T-cell (primary cell): ENCODE data around the gene SETD2. TPM values are rescaled to one million over a fixed set of nuclear protein-coding genes. Genes with fewer than 3 reads are reported as not detected.

Source experiments
- ATAC-seq, 4 experiments: fragments of 200-7000 bp in 3 of 4; fragments of 150-1000 bp in 1 of 4; cut with Tn5 transposase; replicated peaks in 1 of 4; 1 replicate in 3 of 4; 2 replicates in 1 of 4; pipeline ENCODE4 v1.10.0; 2021; ENCODE audit warnings: moderate library complexity in 3 of 4, mild to moderate bottlenecking in 2 of 4, moderate number of reproducible peaks in 1 of 4
- CTCF ChIA-PET, 2 donors: fragments of 300-600 bp; sonication (Branson Sonifier 250); formaldehyde crosslinking; loops; one replicate each; lab custom pipeline; 2022; ENCODE audit warnings: antibody characterized with exemption in 2 of 2; lab: Charles Lee
- POLR2A ChIA-PET, 2 donors: fragments of 300-600 bp; sonication (Branson Sonifier 250); formaldehyde crosslinking; loops; one replicate each; lab custom pipeline; 2022; ENCODE audit warnings: antibody characterized with exemption in 2 of 2; lab: Charles Lee
- DNase-seq, 35 experiments: peaks; one replicate each; pipeline versions ENCODE4 v3.0.0 to v3.0.0-alpha.2; 2013 to 2023
- H3K27ac ChIP-seq: one replicate; pipeline ENCODE4 v1.5.1; 2013; ENCODE audit warnings: low read length
- H3K27me3 ChIP-seq, 2 experiments: replicated peaks in 1 of 2; 1 replicate in 1 of 2; 2 replicates in 1 of 2; pipeline versions ENCODE4 v1.6.1 to v1.7.0; 2013; ENCODE audit warnings: low read length in 1 of 2, mixed read lengths in 1 of 2; ENCODE audit not compliant: control insufficient read depth in 2 of 2, insufficient read depth in 2 of 2; ENCODE audit errors: extremely low read depth in 1 of 2
- H3K36me3 ChIP-seq, 2 donors: 1 replicate in 1 of 2; 2 replicates in 1 of 2; pipeline versions ENCODE4 v1.6.1 to v1.7.0; 2013; ENCODE audit warnings: low read length in 1 of 2; ENCODE audit not compliant: control insufficient read depth in 2 of 2, insufficient read depth in 1 of 2; ENCODE audit errors: extremely low read depth in 1 of 2
- H3K4me1 ChIP-seq, 2 experiments: 1 replicate in 1 of 2; 2 replicates in 1 of 2; pipeline versions ENCODE4 v1.6.1 to v1.7.0; 2013; ENCODE audit warnings: low read length in 2 of 2, mixed read lengths in 1 of 2; ENCODE audit not compliant: insufficient read depth in 2 of 2, control insufficient read depth in 1 of 2; ENCODE audit errors: extremely low read depth in 1 of 2
- H3K4me3 ChIP-seq, 2 donors: 1 replicate in 1 of 2; 2 replicates in 1 of 2; pipeline versions ENCODE4 v1.5.1 to v1.7.0; 2013; ENCODE audit warnings: mild to moderate bottlenecking in 2 of 2, low read length in 1 of 2, moderate library complexity in 1 of 2; ENCODE audit not compliant: control insufficient read depth in 1 of 2; ENCODE audit errors: extremely low read depth in 1 of 2
- H3K9me3 ChIP-seq: 2 replicates; pipeline ENCODE4 v1.7.0; 2013
- H3K27ac Mint-ChIP-seq, 2 donors: one replicate each; pipeline ENCODE4 v1.8.0; 2020 to 2021; ENCODE audit warnings: mild to moderate bottlenecking in 2 of 2, mixed read lengths in 2 of 2
- H3K27me3 Mint-ChIP-seq, 2 donors: one replicate each; pipeline ENCODE4 v1.8.0; 2021 to 2022; ENCODE audit warnings: mixed read lengths in 2 of 2
- H3K36me3 Mint-ChIP-seq: one replicate; pipeline ENCODE4 v1.8.0; 2021; ENCODE audit warnings: mixed read lengths
- H3K4me1 Mint-ChIP-seq, 3 donors: one replicate each; pipeline ENCODE4 v1.8.0; 2020 to 2022; ENCODE audit warnings: mixed read lengths in 3 of 3, mild to moderate bottlenecking in 1 of 3
- H3K4me3 Mint-ChIP-seq, 3 donors: one replicate each; pipeline ENCODE4 v1.8.0; 2020 to 2022; ENCODE audit warnings: mild to moderate bottlenecking in 3 of 3, mixed read lengths in 3 of 3, moderate library complexity in 3 of 3
- H3K9me3 Mint-ChIP-seq, 3 donors: one replicate each; pipeline ENCODE4 v1.8.0; 2020 to 2022; ENCODE audit warnings: mixed read lengths in 3 of 3
- WGBS: methylation state at CpG from one replicate; pipeline ENCODE4 v1.1.5; 2013; ENCODE audit warnings: missing lambda C conversion rate; ENCODE audit not compliant: insufficient coverage; 5-methylcytosine and 5-hydroxymethylcytosine counted together
- total RNA-seq, 35 experiments: library from RNA in 6 of 35; stranded (reverse) in 6 of 35; fragments of 120-200 nt in 1 of 35; gene quantifications; one replicate each; pipeline versions ENCODE4 v1.2.1 to v1.2.4 and lab custom pipeline; 2013 to 2026

Gene SETD2
- total RNA-seq, 5 donors from 2014 or later (not counting 1 experiment from before 2014, with no cell fraction given), result 58.1 to 84.6 (median 63.9) TPM

DNA sequence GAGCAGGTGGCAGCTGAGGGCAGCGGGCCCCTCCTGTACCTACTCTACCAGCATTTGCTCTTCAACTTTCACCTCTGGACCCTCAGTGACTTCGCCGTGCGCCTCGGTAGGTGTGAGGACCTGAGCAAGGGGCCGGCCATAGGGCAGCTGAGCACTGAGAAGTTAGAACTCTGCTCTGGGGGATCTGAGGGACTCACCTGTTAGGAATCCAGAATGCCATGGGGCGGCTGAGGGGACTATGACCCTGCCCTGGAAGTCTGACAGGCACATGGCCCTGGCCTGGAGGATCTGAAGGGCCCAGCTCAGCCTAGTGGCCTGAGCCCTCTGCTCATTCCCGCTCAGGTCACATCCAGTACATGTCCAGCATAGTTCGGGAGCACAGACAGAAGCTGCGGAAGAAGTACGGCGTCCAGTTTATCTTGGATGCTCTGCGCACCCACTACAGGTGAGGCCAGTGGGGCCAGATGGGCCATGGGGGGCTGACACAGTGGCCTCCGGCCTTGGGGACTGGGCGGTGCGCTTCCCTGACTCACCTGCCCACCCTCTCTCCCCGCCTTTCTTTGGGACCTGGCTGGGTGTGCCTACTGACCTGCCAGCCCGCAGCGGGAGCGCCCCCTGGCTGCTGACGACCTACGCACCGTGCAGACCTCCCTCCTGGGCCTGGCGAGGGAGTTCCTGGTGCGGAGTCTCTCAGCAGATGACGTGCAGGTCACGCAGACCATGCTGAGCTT, 165.6 kb downstream of the SETD2 start:
- H3K4me3 Mint-ChIP-seq, result no peak overlapping the region
- H3K9me3 ChIP-seq, result no peaks in the 10 kb centered on the region
- H3K27me3 ChIP-seq, result no peaks in the 10 kb centered on the region
- peaks cover 32 to 85% of the 10 kb centered on the region in 2 donors for H3K36me3 ChIP-seq
- peaks cover 0 to 37% of the 10 kb centered on the region in 2 experiments for H3K4me1 ChIP-seq
- H3K27me3 Mint-ChIP-seq, result no peaks in the 10 kb centered on the region
- DNase-seq (peak; percentile 34 to 84 (median 65)), ATAC-seq (peak; percentile 67 to 86 (median 77))
- peaks cover 24% of the 10 kb centered on the region for H3K36me3 Mint-ChIP-seq
- peak overlapping the region in 1 of 2 donors; percentile 80 for H3K27ac Mint-ChIP-seq
- H3K27ac ChIP-seq, result no peak overlapping the region
- ChIA-PET POLR2A (no interaction called here), CTCF (interaction anchor here in 1 of 2 donors (0.6 to 1.4 kb wide), 4 partner anchors 16 to 162 kb away, joined by 3 to 4 read pairs (median 3); no protein-coding TSS in a partner anchor)
- no peak overlapping the region for H3K4me3 ChIP-seq
- 71% methylated on average over 25 of the region's 27 CpGs for WGBS
- H3K9me3 Mint-ChIP-seq, result no peaks in the 10 kb centered on the region
- H3K4me1 Mint-ChIP-seq, result peaks cover 18 to 25% (median 20%) of the 10 kb centered on the region in 3 donors

- DNase-seq, result no peak
- no peaks in the 10 kb centered on the region for H3K27me3 ChIP-seq
- peaks cover 0 to 37% of the 10 kb centered on the region in 2 experiments for H3K4me1 ChIP-seq
- H3K36me3 Mint-ChIP-seq, result peaks cover 24% of the 10 kb centered on the region
- ChIA-PET POLR2A (no interaction called here), CTCF (interaction anchor here in 1 of 2 donors (0.6 kb wide), 2 partner anchors 22 to 162 kb away, joined by 3 to 4 read pairs; no protein-coding TSS in a partner anchor)
- peaks cover 18 to 27% (median 20%) of the 10 kb centered on the region in 3 donors for H3K4me1 Mint-ChIP-seq
- no peaks in the 10 kb centered on the region for H3K27me3 Mint-ChIP-seq
- no peaks in the 10 kb centered on the region for H3K9me3 Mint-ChIP-seq
- H3K36me3 ChIP-seq, result peaks cover 25 to 80% of the 10 kb centered on the region in 2 donors
- WGBS, result 86% methylated on average over 12 of the region's 13 CpGs
- H3K27ac ChIP-seq, result no peak overlapping the region
- no peak overlapping the region for H3K4me3 Mint-ChIP-seq
- peak overlapping the region; percentile 8 to 78 for H3K27ac Mint-ChIP-seq
- no peak overlapping the region for H3K4me3 ChIP-seq
- H3K9me3 ChIP-seq, result no peaks in the 10 kb centered on the region
- peak in 1 of 4 experiments; percentile 8 for ATAC-seq
These were observed 166.3 kb downstream of the SETD2 start for GRCh38 chr3:46997453-46998091.

GRCh38 chr3:46996689-46997452, 167.0 kb downstream of the SETD2 start:
- ChIA-PET POLR2A (no interaction called here), CTCF (no interaction called here)
- H3K4me3 ChIP-seq, result no peak overlapping the region
- Mint-ChIP-seq H3K36me3 (peaks cover 21% of the 10 kb centered on the region), H3K27me3 (no peaks in the 10 kb centered on the region), H3K9me3 (no peaks in the 10 kb centered on the region), H3K4me3 (no peak overlapping the region), H3K4me1 (peaks cover 18 to 27% (median 20%) of the 10 kb centered on the region in 3 donors), H3K27ac (peak overlapping the region; percentile 8 to 78)
- H3K4me1 ChIP-seq, result peaks cover 0 to 41% of the 10 kb centered on the region in 2 experiments
- no peaks in the 10 kb centered on the region for H3K9me3 ChIP-seq
- H3K27me3 ChIP-seq, result no peaks in the 10 kb centered on the region
- WGBS, result 58% methylated on average over 4 of the region's 12 CpGs
- no peak for ATAC-seq
- no peak overlapping the region for H3K27ac ChIP-seq
- peaks cover 18 to 80% of the 10 kb centered on the region in 2 donors for H3K36me3 ChIP-seq
- DNase-seq, result no peak

DNA sequence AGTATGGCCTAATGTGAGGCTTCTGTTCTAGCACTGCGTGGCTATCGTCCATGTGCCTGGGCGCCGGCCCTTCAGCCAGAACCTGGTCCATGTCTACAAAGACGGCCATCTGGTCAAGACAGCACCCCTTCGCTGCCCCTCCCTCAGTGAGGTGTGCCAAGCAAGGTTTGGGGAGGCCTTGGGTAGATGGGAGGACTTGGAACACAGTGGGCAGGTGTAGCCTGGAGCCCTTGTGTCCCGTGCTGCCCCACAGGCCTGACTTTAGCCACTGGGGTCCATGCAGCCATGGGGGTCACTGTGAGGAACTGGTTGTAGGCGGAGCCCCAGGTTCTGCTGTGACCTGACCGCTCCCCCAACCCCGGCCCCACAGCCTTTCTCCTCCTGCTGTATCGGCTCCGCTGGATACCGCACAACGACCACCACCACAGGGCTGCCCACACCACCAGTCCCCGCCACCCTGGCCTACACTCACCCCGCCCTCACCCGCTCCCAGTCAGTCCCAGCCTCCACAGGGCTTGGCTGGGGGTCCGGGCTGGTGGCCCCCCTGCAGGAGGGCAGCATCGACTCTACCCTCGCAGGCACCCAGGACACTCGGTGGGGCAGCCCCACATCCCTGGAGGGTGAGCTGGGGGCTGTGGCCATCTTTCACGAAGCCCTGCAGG, 167.9 kb downstream of the SETD2 start:
- peaks cover 18 to 80% of the 10 kb centered on the region in 2 donors for H3K36me3 ChIP-seq
- DNase-seq, result no peak
- H3K4me3 Mint-ChIP-seq, result no peak overlapping the region
- 95% methylated on average over 19 of the region's 22 CpGs for WGBS
- no peak overlapping the region for H3K27ac ChIP-seq
- H3K9me3 ChIP-seq, result no peaks in the 10 kb centered on the region
- peaks cover 18 to 30% (median 25%) of the 10 kb centered on the region in 3 donors for H3K4me1 Mint-ChIP-seq
- H3K9me3 Mint-ChIP-seq, result no peaks in the 10 kb centered on the region
- no peaks in the 10 kb centered on the region for H3K27me3 Mint-ChIP-seq
- H3K4me3 ChIP-seq, result no peak overlapping the region
- no peak overlapping the region for H3K27ac Mint-ChIP-seq
- CTCF ChIA-PET, result no interaction called here
- no peaks in the 10 kb centered on the region for H3K27me3 ChIP-seq
- no peak for ATAC-seq
- H3K4me1 ChIP-seq, result peaks cover 0 to 46% of the 10 kb centered on the region in 2 experiments
- POLR2A ChIA-PET, result no interaction called here
- H3K36me3 Mint-ChIP-seq, result peaks cover 21% of the 10 kb centered on the region

DNA sequence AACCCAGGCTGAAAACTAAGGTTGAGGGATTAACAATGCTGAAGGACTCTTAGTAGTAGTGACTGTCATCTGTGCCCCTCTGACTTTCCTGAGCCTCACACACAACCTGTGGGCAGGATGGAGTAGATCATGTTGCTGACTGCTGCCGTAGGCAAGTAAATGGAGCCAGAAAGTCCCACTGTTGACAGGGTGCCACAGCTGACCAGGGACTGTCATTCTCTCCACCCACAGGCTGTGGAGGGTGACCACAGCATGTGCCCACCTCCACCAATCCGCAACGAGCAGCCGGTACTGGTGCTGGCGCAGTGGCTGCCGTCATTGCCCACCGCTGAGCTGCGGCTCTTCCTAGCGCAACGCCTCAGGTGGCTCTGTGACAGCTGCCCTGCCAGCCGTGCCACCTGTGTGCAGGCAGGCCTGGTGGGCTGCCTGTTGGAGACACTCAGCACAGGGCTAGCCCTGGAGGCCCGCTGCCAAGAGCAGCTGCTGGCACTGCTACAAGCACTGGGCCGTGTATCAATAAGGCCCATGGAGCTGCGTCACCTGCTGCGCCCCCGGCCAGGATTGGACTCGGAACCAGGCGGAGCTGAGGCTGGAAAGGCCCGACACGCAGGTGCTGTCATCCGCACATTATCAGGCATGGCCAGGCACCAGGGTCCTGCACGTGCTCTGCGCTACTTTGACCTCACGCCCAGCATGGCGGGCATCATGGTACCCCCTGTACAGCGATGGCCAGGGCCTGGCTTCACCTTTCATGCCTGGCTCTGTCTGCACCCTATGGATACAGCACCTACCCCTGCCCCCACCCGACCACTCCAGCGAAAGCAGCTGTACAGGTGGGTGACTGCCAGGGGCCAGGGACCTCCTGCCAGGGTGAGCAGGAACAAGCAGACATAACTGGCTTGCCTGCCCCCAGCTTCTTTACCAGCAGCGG, 168.8 kb downstream of the SETD2 start:
- Mint-ChIP-seq H3K4me3 (no peak overlapping the region), H3K27ac (peak overlapping the region in 1 of 2 donors; percentile 1), H3K27me3 (no peaks in the 10 kb centered on the region), H3K9me3 (no peaks in the 10 kb centered on the region), H3K4me1 (peaks cover 23 to 38% (median 32%) of the 10 kb centered on the region in 3 donors), H3K36me3 (peaks cover 22% of the 10 kb centered on the region)
- ChIA-PET CTCF (interaction anchor here in 1 of 2 donors (0.6 kb wide), 1 partner anchor 146 kb away, joined by 3 read pairs; no protein-coding TSS in a partner anchor), POLR2A (no interaction called here)
- ATAC-seq (no peak), DNase-seq (no peak)
- Histone ChIP-seq H3K4me1 (peaks cover 0 to 51% of the 10 kb centered on the region in 2 experiments), H3K27ac (no peak overlapping the region), H3K27me3 (no peaks in the 10 kb centered on the region), H3K9me3 (no peaks in the 10 kb centered on the region), H3K4me3 (no peak overlapping the region), H3K36me3 (peaks cover 15 to 76% of the 10 kb centered on the region in 2 donors)
- WGBS, result 95% methylated on average over 27 of the region's 29 CpGs
